ENCODE results near the gene NOL4L. TPM values are rescaled to one million over a fixed set of nuclear protein-coding genes. Genes with fewer than 3 reads are reported as not detected.

Gene NOL4L
- polyA plus RNA-seq, 3 donors: 1.1 to 30.9 (median 2.8) TPM

DNA sequence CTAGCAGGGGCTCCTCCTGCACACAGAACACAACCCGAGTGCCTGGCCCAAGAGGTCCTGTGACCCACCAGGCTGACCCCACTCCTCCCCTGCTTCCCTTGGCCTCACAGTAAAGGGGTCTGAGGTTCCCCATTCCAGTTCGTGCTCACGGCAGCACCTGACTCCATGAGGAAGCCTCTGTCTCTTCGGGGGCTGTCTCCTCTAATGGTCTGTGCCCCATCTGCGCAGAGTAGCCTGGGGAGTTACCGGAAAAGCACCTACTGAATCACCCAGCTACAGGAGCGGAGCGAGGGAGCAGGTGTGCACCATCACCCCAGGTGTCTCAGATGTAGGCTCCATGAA lies 133.8 kb downstream of the NOL4L start:
- H3K36me3 Mint-ChIP-seq: peaks cover 62 to 67% of the 10 kb centered on the region in 2 donors
- TF ChIP-seq, protein P1, sequence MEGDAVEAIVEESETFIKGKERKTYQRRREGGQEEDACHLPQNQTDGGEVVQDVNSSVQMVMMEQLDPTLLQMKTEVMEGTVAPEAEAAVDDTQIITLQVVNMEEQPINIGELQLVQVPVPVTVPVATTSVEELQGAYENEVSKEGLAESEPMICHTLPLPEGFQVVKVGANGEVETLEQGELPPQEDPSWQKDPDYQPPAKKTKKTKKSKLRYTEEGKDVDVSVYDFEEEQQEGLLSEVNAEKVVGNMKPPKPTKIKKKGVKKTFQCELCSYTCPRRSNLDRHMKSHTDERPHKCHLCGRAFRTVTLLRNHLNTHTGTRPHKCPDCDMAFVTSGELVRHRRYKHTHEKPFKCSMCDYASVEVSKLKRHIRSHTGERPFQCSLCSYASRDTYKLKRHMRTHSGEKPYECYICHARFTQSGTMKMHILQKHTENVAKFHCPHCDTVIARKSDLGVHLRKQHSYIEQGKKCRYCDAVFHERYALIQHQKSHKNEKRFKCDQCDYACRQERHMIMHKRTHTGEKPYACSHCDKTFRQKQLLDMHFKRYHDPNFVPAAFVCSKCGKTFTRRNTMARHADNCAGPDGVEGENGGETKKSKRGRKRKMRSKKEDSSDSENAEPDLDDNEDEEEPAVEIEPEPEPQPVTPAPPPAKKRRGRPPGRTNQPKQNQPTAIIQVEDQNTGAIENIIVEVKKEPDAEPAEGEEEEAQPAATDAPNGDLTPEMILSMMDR (IDR thresholded peaks at IDR 0.05): no peak
- H3K36me3 ChIP-seq (replicated peaks in 1 of 2; ENCODE audit: control insufficient read depth in 1 of 2, insufficient read depth in 2 of 2, low read length in 2 of 2): peaks cover 39 to 84% of the 10 kb centered on the region in 2 donors
- no peak overlapping the region for H3K27ac ChIP-seq (ENCODE audit: low read depth in 1 of 2, low read length in 2 of 2)
- intact Hi-C loops (cut with micrococcal nuclease): no loop called here
- no peak overlapping the region for H3K9ac ChIP-seq (ENCODE audit: insufficient read depth, low read length, poor library complexity, severe bottlenecking)
- H3K79me2 ChIP-seq (ENCODE audit: insufficient read depth, low read length): no peaks in the 10 kb centered on the region
- H3K9me3 Mint-ChIP-seq: peaks cover 0 to 2% (median 0%) of the 10 kb centered on the region in 7 donors
- H3K4me1 ChIP-seq (ENCODE audit: control insufficient read depth in 1 of 2, insufficient read depth in 2 of 2, low read length in 2 of 2): peaks cover 23 to 26% of the 10 kb centered on the region in 2 donors
- H3K4me2 ChIP-seq (replicated peaks; ENCODE audit: extremely low read depth, low read length, poor library complexity, severe bottlenecking): no peak overlapping the region
- 73% methylated on average over 8 of the region's 8 CpGs for WGBS (ENCODE audit: insufficient coverage)
- no peaks in the 10 kb centered on the region for H3K9me3 ChIP-seq (replicated peaks in 1 of 2; ENCODE audit: control insufficient read depth in 1 of 2, insufficient read depth in 1 of 2, low read length in 2 of 2)
- H3K4me3 Mint-ChIP-seq: no peak overlapping the region
- H3K4me1 Mint-ChIP-seq: peaks cover 32% of the 10 kb centered on the region
- peak overlapping the region in 3 of 7 donors; percentile 22 to 44 (median 40) for H3K27ac Mint-ChIP-seq
- peaks cover 0 to 4% (median 0%) of the 10 kb centered on the region in 3 donors for H3K27me3 Mint-ChIP-seq (ENCODE audit: low read depth in 3 of 3)
- H3K4me3 ChIP-seq (replicated peaks in 1 of 3; ENCODE audit: low read depth in 2 of 3, low read length in 3 of 3): no peak overlapping the region
- H2AFZ ChIP-seq (ENCODE audit: insufficient read depth, low read depth, low read length, poor library complexity, severe bottlenecking): no peak overlapping the region
- no peaks in the 10 kb centered on the region for H3K27me3 ChIP-seq (ENCODE audit: control insufficient read depth in 2 of 2, insufficient read depth in 2 of 2, low read length in 2 of 2)
- peaks cover 41% of the 10 kb centered on the region for H4K20me1 ChIP-seq (ENCODE audit: insufficient read depth, low read length)
- no peak for DNase-seq

- H3K9ac ChIP-seq (ENCODE audit: insufficient read depth, low read length, poor library complexity, severe bottlenecking): peak overlapping the region; percentile 32
- Mint-ChIP-seq H3K27me3 (ENCODE audit: low read depth in 3 of 3) (peaks cover 0 to 4% (median 0%) of the 10 kb centered on the region in 3 donors), H3K27ac (peak overlapping the region in 4 of 7 donors; percentile 13 to 79 (median 46)), H3K9me3 (peaks cover 0 to 2% (median 0%) of the 10 kb centered on the region in 7 donors), H3K36me3 (peaks cover 57 to 69% of the 10 kb centered on the region in 2 donors), H3K4me1 (peaks cover 32% of the 10 kb centered on the region), H3K4me3 (no peak overlapping the region)
- H3K9me3 ChIP-seq (replicated peaks in 1 of 2; ENCODE audit: control insufficient read depth in 1 of 2, insufficient read depth in 1 of 2, low read length in 2 of 2): no peaks in the 10 kb centered on the region
- no peaks in the 10 kb centered on the region for H3K27me3 ChIP-seq (ENCODE audit: control insufficient read depth in 2 of 2, insufficient read depth in 2 of 2, low read length in 2 of 2)
- DNase-seq: no peak
- peaks cover 44 to 84% of the 10 kb centered on the region in 2 donors for H3K36me3 ChIP-seq (replicated peaks in 1 of 2; ENCODE audit: control insufficient read depth in 1 of 2, insufficient read depth in 2 of 2, low read length in 2 of 2)
- TF ChIP-seq, protein P1 (IDR thresholded peaks at IDR 0.05): no peak
- no peak overlapping the region for H3K4me2 ChIP-seq (replicated peaks; ENCODE audit: extremely low read depth, low read length, poor library complexity, severe bottlenecking)
- WGBS (ENCODE audit: insufficient coverage): 77% methylated on average over 4 of the region's 9 CpGs
- no peaks in the 10 kb centered on the region for H3K79me2 ChIP-seq (ENCODE audit: insufficient read depth, low read length)
- H3K27ac ChIP-seq (ENCODE audit: low read depth in 1 of 2, low read length in 2 of 2): peak overlapping the region; percentile 8 to 52
- intact Hi-C loops (cut with micrococcal nuclease): no loop called here
- no peak overlapping the region for H2AFZ ChIP-seq (ENCODE audit: insufficient read depth, low read depth, low read length, poor library complexity, severe bottlenecking)
- no peak overlapping the region for H3K4me3 ChIP-seq (replicated peaks in 1 of 3; ENCODE audit: low read depth in 2 of 3, low read length in 3 of 3)
- peaks cover 38% of the 10 kb centered on the region for H4K20me1 ChIP-seq (ENCODE audit: insufficient read depth, low read length)
- H3K4me1 ChIP-seq (ENCODE audit: control insufficient read depth in 1 of 2, insufficient read depth in 2 of 2, low read length in 2 of 2): peaks cover 23 to 26% of the 10 kb centered on the region in 2 donors
Observed at GRCh38 chr20:32450484-32451061, 134.6 kb downstream of the NOL4L start.

Measured in CD14-positive monocyte (primary cell).